H1 (cell line): ENCODE measurements around the gene CROCC2. TPM values are rescaled to one million over a fixed set of nuclear protein-coding genes. Genes with fewer than 3 reads are reported as not detected.
A peak's percentile ranks its signal among the peaks of the same experiment; 100 is the strongest.

Experiments used
- CTCF ChIA-PET: fragments of 300-600 bp; sonication (Branson Sonifier 250); formaldehyde crosslinking; loops from one replicate; lab custom pipeline; 2021; ENCODE audit not compliant: partially characterized antibody; lab: Charles Lee
- POLR2A ChIA-PET: fragments of 300-600 bp; sonication (Branson Sonifier 250); formaldehyde crosslinking; loops from one replicate; lab custom pipeline; 2021; ENCODE audit warnings: inconsistent platforms; ENCODE audit not compliant: partially characterized antibody; lab: Charles Lee
- DNase-seq, 2 experiments: peaks; one replicate each; pipeline versions ENCODE4 v3.0.0 to v3.0.0-alpha.2; 2010 to 2022; ENCODE audit warnings: low spot score in 2 of 2, low read depth in 1 of 2, mixed read lengths in 1 of 2
- FAIRE-seq: peaks from 2 replicates; lab custom pipeline; 2011; peaks lifted over from hg19 to GRCh38; lab: Jason Lieb, UNC
- H2AFZ ChIP-seq: 2 replicates; pipeline ENCODE4 v1.8.1; 2012; ENCODE audit warnings: low read length, inconsistent platforms
- H2AK5ac ChIP-seq: 2 replicates; pipeline ENCODE4 v1.6.1; 2013; ENCODE audit warnings: low read depth, low read length
- H2BK120ac ChIP-seq: replicated peaks from 2 replicates; pipeline ENCODE3; 2013; ENCODE audit warnings: low read depth, low read length, inconsistent platforms
- H2BK12ac ChIP-seq: 2 replicates; pipeline ENCODE4 v1.6.1; 2013; ENCODE audit warnings: low read depth, low read length
- H2BK15ac ChIP-seq: 2 replicates; pipeline ENCODE4 v1.6.1; 2013; ENCODE audit warnings: low read length
- H2BK20ac ChIP-seq: 2 replicates; pipeline ENCODE4 v1.6.1; 2013; ENCODE audit warnings: low read length
- H2BK5ac ChIP-seq: 2 replicates; pipeline ENCODE4 v1.6.1; 2013; ENCODE audit warnings: low read depth, low read length
- H3K14ac ChIP-seq: 2 replicates; pipeline ENCODE4 v1.6.1; 2013; ENCODE audit warnings: inconsistent platforms; ENCODE audit not compliant: insufficient read length
- H3K18ac ChIP-seq: 2 replicates; pipeline ENCODE4 v1.6.1; 2013; ENCODE audit warnings: low read length; ENCODE audit errors: extremely low read depth
- H3K23ac ChIP-seq: 2 replicates; pipeline ENCODE4 v1.6.1; 2013; ENCODE audit warnings: inconsistent platforms; ENCODE audit not compliant: insufficient read length
- H3K23me2 ChIP-seq: 2 replicates; pipeline ENCODE4 v1.6.1; 2013; ENCODE audit warnings: low read depth, low read length
- H3K27ac ChIP-seq: 2 replicates; pipeline ENCODE4 v1.6.1; 2011; ENCODE audit warnings: low read depth, low read length, inconsistent platforms
- H3K27me3 ChIP-seq, 4 experiments: replicated peaks in 1 of 4; 1 replicate in 1 of 4; 2 replicates in 3 of 4; pipeline versions ENCODE4 v1.6.1 to v1.8.1; 2011 to 2013; ENCODE audit warnings: low read length in 3 of 4, mild to moderate bottlenecking in 3 of 4, inconsistent platforms in 2 of 4, mixed read lengths in 2 of 4, moderate library complexity in 1 of 4; ENCODE audit not compliant: control insufficient read depth in 3 of 4, insufficient read depth in 3 of 4; ENCODE audit errors: extremely low read depth in 1 of 4
- H3K36me3 ChIP-seq, 4 experiments: 2 replicates each; pipeline versions ENCODE4 v1.6.1 to v1.8.1; 2011 to 2013; ENCODE audit warnings: mild to moderate bottlenecking in 4 of 4, low read length in 3 of 4, moderate library complexity in 2 of 4, control low read depth in 1 of 4, inconsistent platforms in 1 of 4; ENCODE audit not compliant: insufficient read depth in 4 of 4, control insufficient read depth in 2 of 4
- H3K4ac ChIP-seq: replicated peaks from 2 replicates; pipeline ENCODE3; 2013; ENCODE audit warnings: low read length, low read depth, mixed read lengths, inconsistent platforms; ENCODE audit not compliant: insufficient read length
- H3K4me1 ChIP-seq, 4 experiments: replicated peaks in 1 of 4; 1 replicate in 1 of 4; 2 replicates in 3 of 4; pipeline versions ENCODE4 v1.6.1 to v1.8.1; 2011 to 2013; ENCODE audit warnings: low read length in 3 of 4, inconsistent platforms in 2 of 4, mixed read lengths in 1 of 4; ENCODE audit not compliant: insufficient read depth in 4 of 4, control insufficient read depth in 3 of 4
- H3K4me2 ChIP-seq, 2 experiments: 2 replicates each; pipeline versions ENCODE4 v1.6.1 to v1.8.1; 2011 to 2013; ENCODE audit warnings: low read depth in 2 of 2, low read length in 2 of 2, control low read depth in 1 of 2, inconsistent platforms in 1 of 2, mild to moderate bottlenecking in 1 of 2; ENCODE audit not compliant: insufficient read depth in 1 of 2
- H3K4me3 ChIP-seq, 4 experiments: fragments of 200-600, 300-600 bp in 1 of 4; sonication (generic), shearing (Covaris generic), sonication (Bioruptor Twin) in 1 of 4; 2 replicates each; pipeline versions ENCODE4 v1.5.1 to v1.8.1; 2011 to 2016; ENCODE audit warnings: low read length in 4 of 4, low read depth in 3 of 4, control low read depth in 2 of 4, inconsistent platforms in 2 of 4, mild to moderate bottlenecking in 2 of 4, mixed read lengths in 1 of 4, moderate library complexity in 1 of 4; ENCODE audit not compliant: insufficient read depth in 2 of 4; ENCODE audit errors: extremely low read depth in 1 of 4
- H3K56ac ChIP-seq: replicated peaks from 2 replicates; pipeline ENCODE3; 2013; ENCODE audit warnings: low read depth, mild to moderate bottlenecking, mixed read lengths, low read length, inconsistent platforms; ENCODE audit not compliant: insufficient read length
- H3K79me1 ChIP-seq: 2 replicates; pipeline ENCODE4 v1.6.1; 2013; ENCODE audit warnings: low read depth, low read length, control low read depth
- H3K79me2 ChIP-seq, 2 experiments: 2 replicates each; pipeline versions ENCODE4 v1.6.1 to v1.8.1; 2012 to 2013; ENCODE audit warnings: low read length in 2 of 2, mild to moderate bottlenecking in 2 of 2, inconsistent platforms in 1 of 2; ENCODE audit not compliant: insufficient read depth in 2 of 2, control insufficient read depth in 1 of 2
- H3K9ac ChIP-seq, 4 experiments: replicated peaks in 1 of 4; 1 replicate in 1 of 4; 2 replicates in 3 of 4; pipeline versions ENCODE4 v1.6.1 to v1.8.1; 2011 to 2013; ENCODE audit warnings: low read depth in 3 of 4, low read length in 3 of 4, control low read depth in 2 of 4, mild to moderate bottlenecking in 2 of 4, moderate library complexity in 2 of 4, inconsistent platforms in 1 of 4; ENCODE audit errors: extremely low read depth in 1 of 4
- H3K9me3 ChIP-seq, 2 experiments: 2 replicates each; pipeline versions ENCODE4 v1.6.1 to v1.8.1; 2012 to 2013; ENCODE audit warnings: mild to moderate bottlenecking in 2 of 2, moderate library complexity in 2 of 2, control low read depth in 1 of 2, inconsistent platforms in 1 of 2, low read depth in 1 of 2, low read length in 1 of 2, mixed read lengths in 1 of 2; ENCODE audit not compliant: insufficient read depth in 2 of 2
- H4K20me1 ChIP-seq, 2 experiments: replicated peaks in 1 of 2; 2 replicates each; pipeline versions ENCODE3 to v1.8.1; 2011 to 2013; ENCODE audit warnings: inconsistent platforms in 2 of 2, low read length in 2 of 2, mild to moderate bottlenecking in 1 of 2; ENCODE audit not compliant: insufficient read depth in 2 of 2, control insufficient read depth in 1 of 2
- H4K5ac ChIP-seq: 2 replicates; pipeline ENCODE4 v1.6.1; 2013; ENCODE audit warnings: low read length, low read depth, mixed read lengths, inconsistent platforms; ENCODE audit not compliant: insufficient read length
- H4K8ac ChIP-seq: 2 replicates; pipeline ENCODE4 v1.8.0; 2013; ENCODE audit warnings: mild to moderate bottlenecking, moderate library complexity, low read length, inconsistent platforms; ENCODE audit not compliant: insufficient read depth; ENCODE audit errors: extremely low read depth
- H4K91ac ChIP-seq: replicated peaks from 2 replicates; pipeline ENCODE3; 2013; ENCODE audit warnings: low read length, mixed read lengths, inconsistent platforms; ENCODE audit not compliant: insufficient read length
- ASH2L ChIP-seq: fragments of 200-600, 300-600 bp; sonication (generic); IDR thresholded peaks from one replicate; pipeline ENCODE4 v1.7.1; 2017; ENCODE audit warnings: low read length
- CREB1 ChIP-seq: IDR thresholded peaks from 2 replicates; pipeline ENCODE4 v1.6.1; 2012; ENCODE audit warnings: inconsistent platforms
- EGR1 ChIP-seq: IDR thresholded peaks from 2 replicates; pipeline ENCODE4 v1.6.1; 2011; ENCODE audit warnings: low read depth, low read length, borderline replicate concordance
- HDAC2 ChIP-seq, 2 experiments: fragments of 300-600 bp in 1 of 2; sonication (generic) in 1 of 2; IDR thresholded peaks; 2 replicates each; pipeline ENCODE4 v1.6.1; 2011 to 2012; ENCODE audit warnings: low read depth in 2 of 2, low read length in 2 of 2, mild to moderate bottlenecking in 2 of 2, moderate library complexity in 2 of 2, borderline replicate concordance in 1 of 2, inconsistent platforms in 1 of 2
- KDM5A ChIP-seq: fragments of 200-600 bp; IDR thresholded peaks from 2 replicates; pipeline ENCODE4 v1.7.1; 2012; ENCODE audit warnings: mild to moderate bottlenecking, low read length, inconsistent platforms, mixed read lengths
- POLR2AphosphoS5 ChIP-seq: IDR thresholded peaks from 2 replicates; pipeline ENCODE4 v1.6.1; 2011; ENCODE audit warnings: low read depth, low read length
- RXRA ChIP-seq: IDR thresholded peaks from 2 replicates; pipeline ENCODE4 v1.6.1; 2011; ENCODE audit warnings: low read depth, mild to moderate bottlenecking, low read length, moderate library complexity; ENCODE audit not compliant: insufficient read depth
- SAP30 ChIP-seq: fragments of 300-600 bp; sonication (generic); IDR thresholded peaks from 2 replicates; pipeline ENCODE4 v1.7.1; 2012; ENCODE audit warnings: low read length, moderate library complexity, mild to moderate bottlenecking, inconsistent platforms; ENCODE audit not compliant: insufficient read depth, insufficient replicate concordance
- SP1 ChIP-seq: IDR thresholded peaks from 2 replicates; pipeline ENCODE4 v1.6.1; 2011; ENCODE audit warnings: low read depth, low read length
- SP2 ChIP-seq: IDR thresholded peaks from 2 replicates; pipeline ENCODE4 v1.6.1; 2012; ENCODE audit warnings: mild to moderate bottlenecking, low read length, inconsistent platforms
- SP4 ChIP-seq: IDR thresholded peaks from 2 replicates; pipeline ENCODE4 v1.6.1; 2012; ENCODE audit warnings: low read length, inconsistent platforms
- TBP ChIP-seq: IDR thresholded peaks from 2 replicates; pipeline ENCODE4 v1.6.1; 2011; ENCODE audit warnings: low read depth, low read length, improper control_type of control experiment
- YY1 ChIP-seq: IDR thresholded peaks from 2 replicates; pipeline ENCODE4 v1.6.1; 2011; ENCODE audit warnings: low read depth, mild to moderate bottlenecking, low read length
- ZNF274 ChIP-seq: IDR thresholded peaks from 2 replicates; pipeline ENCODE4 v1.7.0; 2012; ENCODE audit warnings: low read length, borderline replicate concordance; ENCODE audit errors: extremely low read depth
- WGBS, 2 experiments: shearing (Covaris generic) in 1 of 2; methylation state at CpG; one replicate each; pipeline versions ENCODE4 v1.1.6 to v1.1.7; 2013 to 2015; ENCODE audit warnings: low lambda C conversion rate in 2 of 2, mixed read lengths in 2 of 2, inconsistent platforms in 1 of 2, low coverage in 1 of 2, missing lambda C conversion rate in 1 of 2; ENCODE audit not compliant: insufficient replicate concordance in 2 of 2, insufficient coverage in 1 of 2, insufficient read length in 1 of 2; ENCODE audit errors: extremely low coverage in 1 of 2, missing lambda C conversion rate in 1 of 2; 5-methylcytosine and 5-hydroxymethylcytosine counted together
- polyA plus RNA-seq, 7 experiments: library from polyadenylated mRNA; depleted of rRNA in 3 of 7; stranded (reverse) in 5 of 7; unstranded in 2 of 7; fragments of >200 nt in 5 of 7; fragments of 200-250 nt in 2 of 7; gene quantifications; 1 replicate in 5 of 7; 2 replicates in 1 of 7; 4 replicates in 1 of 7; pipeline versions ENCODE4 v1.2.1 to v1.2.3, GENCODE V29; 2011 to 2013; ENCODE audit warnings: missing spikeins in 2 of 7, mixed read lengths in 2 of 7
- total RNA-seq: library from RNA; stranded (reverse); fragmentation: NEBNext Ultra II Directional; extraction: Animal tissue kit (Norgen Biotek cat#: 25700); gene quantifications from 2 replicates; pipeline ENCODE4 v1.2.1, GENCODE V29; 2021
- TF ChIP-seq, protein P1 (sequence below): IDR thresholded peaks from 2 replicates; pipeline ENCODE4 v1.6.1; 2012; ENCODE audit warnings: inconsistent platforms

The CROCC2 gene
- total and polyA plus RNA-seq, 2 of the 8 experiments (the other 6 are each of a cell fraction or from before 2014, with no cell fraction given), result not detected

DNA sequence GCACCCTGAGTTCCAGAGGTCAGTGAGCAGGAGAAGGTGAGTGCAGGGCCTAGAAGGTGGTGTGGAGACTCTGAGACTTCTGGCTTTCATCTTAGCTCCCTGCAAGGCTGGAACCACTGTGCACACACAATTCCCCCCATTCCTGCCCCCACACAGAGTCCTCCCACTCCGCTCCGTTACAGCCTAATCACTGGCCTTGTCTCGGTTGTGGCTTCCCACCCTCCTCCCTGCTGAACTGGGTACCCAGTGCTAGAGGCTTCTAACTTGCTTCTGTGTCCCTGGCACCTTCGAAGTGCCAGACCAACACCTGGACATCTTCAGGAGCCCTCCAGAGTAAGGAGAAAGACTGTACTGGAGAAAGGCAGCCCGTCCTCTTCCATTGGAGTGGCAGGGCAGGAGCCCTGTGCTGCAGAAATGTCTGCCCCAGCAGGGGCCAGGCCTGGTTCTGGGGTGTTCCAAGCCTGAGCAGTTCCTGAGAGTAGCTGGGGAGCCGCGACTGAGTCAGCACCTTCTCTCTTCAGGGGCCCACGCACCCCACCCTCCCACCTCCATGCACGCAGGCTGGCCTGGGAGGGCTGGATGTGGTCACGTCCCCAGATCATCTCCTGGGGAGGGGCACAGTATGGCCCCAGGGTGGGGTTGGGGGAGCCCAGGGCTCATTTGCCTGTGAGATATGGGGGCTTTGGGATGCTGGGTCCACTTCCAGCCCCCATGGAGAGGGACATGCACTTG is 23.4 kb downstream of the CROCC2 start:
- Histone ChIP-seq H2BK20ac (no peak overlapping the region), H3K56ac (no peak overlapping the region), H2AK5ac (no peak overlapping the region), H3K18ac (no peak overlapping the region), H2BK5ac (no peak overlapping the region), H4K8ac (no peak overlapping the region), H2BK15ac (no peak overlapping the region), H4K20me1 (no peaks in the 10 kb centered on the region), H2BK120ac (no peak overlapping the region), H3K9me3 (no peaks in the 10 kb centered on the region), H3K4me2 (no peak overlapping the region), H3K79me2 (no peaks in the 10 kb centered on the region), H3K79me1 (no peaks in the 10 kb centered on the region), H3K9ac (no peak overlapping the region), H2AFZ (no peak overlapping the region), H3K27ac (no peak overlapping the region), H4K91ac (no peak overlapping the region), H3K36me3 (no peaks in the 10 kb centered on the region), H2BK12ac (no peak overlapping the region), H4K5ac (no peak overlapping the region), H3K27me3 (no peaks in the 10 kb centered on the region), H3K4ac (no peak overlapping the region), H3K4me1 (no peaks in the 10 kb centered on the region), H3K4me3 (no peak overlapping the region), H3K14ac (no peak overlapping the region), H3K23me2 (no peaks in the 10 kb centered on the region), H3K23ac (no peak overlapping the region)
- DNase-seq, result peak in 1 of 2 experiments; percentile 37
- ChIA-PET POLR2A (no interaction called here), CTCF (no interaction called here)
- no peak for FAIRE-seq
- 73% methylated on average over 9 of the region's 10 CpGs; no CpG with 5 or more reads in 1 of the 2 experiments for WGBS, 2 experiments
- TF ChIP-seq YY1 (no peak), EGR1 (no peak), POLR2AphosphoS5 (no peak), CREB1 (no peak), TBP (no peak), SP2 (no peak), KDM5A (no peak), ASH2L (no peak), HDAC2 (IDR thresholded peaks at IDR 0.05; ENCODE audit: borderline replicate concordance in 1 of 2, low read depth in 2 of 2, low read length in 2 of 2) (no peak), SP4 (no peak), RXRA (no peak), ZNF274 (no peak), SP1 (no peak), SAP30 (no peak)
- TF ChIP-seq, protein P1, sequence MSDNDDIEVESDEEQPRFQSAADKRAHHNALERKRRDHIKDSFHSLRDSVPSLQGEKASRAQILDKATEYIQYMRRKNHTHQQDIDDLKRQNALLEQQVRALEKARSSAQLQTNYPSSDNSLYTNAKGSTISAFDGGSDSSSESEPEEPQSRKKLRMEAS, result no peak
